Neural cell (in vitro differentiated cells): ENCODE measurements around the gene DLG4. TPM values are rescaled to one million over a fixed set of nuclear protein-coding genes. Genes with fewer than 3 reads are reported as not detected.

Experiments used
- H2AFZ ChIP-seq: fragments of 200-600, 300-800 bp; sonication (generic), shearing (Covaris generic); 2 replicates; pipeline ENCODE4 v1.6.0; 2014; ENCODE audit warnings: low read depth, mild to moderate bottlenecking, antibody characterized with exemption, low read length, moderate library complexity
- H3F3A ChIP-seq: fragments of 200-600 bp; shearing (Covaris generic); 2 replicates; pipeline ENCODE4 v1.6.1; 2016; ENCODE audit warnings: mild to moderate bottlenecking, moderate library complexity, mixed read lengths, antibody characterized with exemption, low read length; ENCODE audit not compliant: insufficient read depth, poor library complexity, severe bottlenecking
- H3K27ac ChIP-seq: fragments of 200-600, 300-800 bp; sonication (generic), shearing (Covaris generic); 2 replicates; pipeline ENCODE4 v1.5.1; 2014; ENCODE audit warnings: mild to moderate bottlenecking, low read length, moderate library complexity
- H3K27me3 ChIP-seq: fragments of 300-800, 200-600 bp; sonication (generic), shearing (Covaris generic); 2 replicates; pipeline ENCODE4 v1.6.0; 2014; ENCODE audit warnings: mild to moderate bottlenecking, low read depth, low read length, moderate library complexity; ENCODE audit not compliant: insufficient read depth
- H3K36me3 ChIP-seq: fragments of 300-800, 200-600 bp; sonication (generic), shearing (Covaris generic); 2 replicates; pipeline ENCODE4 v1.5.1; 2014; ENCODE audit warnings: mild to moderate bottlenecking, antibody characterized with exemption, low read length, moderate library complexity; ENCODE audit not compliant: insufficient read depth
- H3K4me2 ChIP-seq: fragments of 300-800, 200-600 bp; sonication (generic), shearing (Covaris generic); 2 replicates; pipeline ENCODE4 v1.6.0; 2014; ENCODE audit warnings: mild to moderate bottlenecking, low read length
- H3K4me3 ChIP-seq: fragments of 300-800, 200-600 bp; sonication (generic), shearing (Covaris generic); 2 replicates; pipeline ENCODE4 v1.5.1; 2014; ENCODE audit warnings: mild to moderate bottlenecking, low read length, moderate library complexity
- H3K79me2 ChIP-seq: fragments of 200-600 bp; shearing (Covaris generic); replicated peaks from 2 replicates; pipeline ENCODE4 v1.6.0; 2014; ENCODE audit warnings: mild to moderate bottlenecking, low read length, moderate library complexity; ENCODE audit not compliant: insufficient read depth
- H3K9ac ChIP-seq: fragments of 300-800, 200-600 bp; sonication (generic), shearing (Covaris generic); 2 replicates; pipeline ENCODE4 v1.6.1; 2016; ENCODE audit warnings: mild to moderate bottlenecking, low read length, mixed read lengths
- H3K9me2 ChIP-seq: fragments of 200-600 bp; shearing (Covaris generic); 2 replicates; pipeline ENCODE4 v1.6.1; 2016; ENCODE audit warnings: mild to moderate bottlenecking, low read length, mixed read lengths; ENCODE audit not compliant: insufficient read depth
- H3K9me3 ChIP-seq: fragments of 200-600, 300-800 bp; sonication (generic), shearing (Covaris generic); 2 replicates; pipeline ENCODE4 v1.6.1; 2016; ENCODE audit warnings: mild to moderate bottlenecking, mixed run types, low read length, moderate library complexity, mixed read lengths
- H4K20me1 ChIP-seq: fragments of 200-600 bp; shearing (Covaris generic); 2 replicates; pipeline ENCODE4 v1.6.1; 2016; ENCODE audit warnings: mild to moderate bottlenecking, mixed run types; ENCODE audit not compliant: insufficient read depth
- EP300 ChIP-seq: fragments of 450-650 bp; conservative IDR thresholded peaks from 2 replicates; pipeline ENCODE4 v1.6.1; 2014; ENCODE audit warnings: antibody characterized with exemption, mild to moderate bottlenecking, moderate library complexity; ENCODE audit not compliant: poor library complexity, severe bottlenecking
- EZH2 ChIP-seq: fragments of 200-600, 300-800 bp; shearing (Covaris generic), sonication (generic); IDR thresholded peaks from 2 replicates; pipeline ENCODE4 v1.6.1; 2014; ENCODE audit warnings: antibody characterized with exemption, low read length, borderline replicate concordance, mild to moderate bottlenecking; ENCODE audit not compliant: insufficient read depth, poor library complexity, severe bottlenecking
- MXI1 ChIP-seq: fragments of 450-650 bp; conservative IDR thresholded peaks from 2 replicates; pipeline ENCODE4 v1.6.1; 2014; ENCODE audit warnings: antibody characterized with exemption, mild to moderate bottlenecking; ENCODE audit not compliant: poor library complexity, severe bottlenecking
- POLR2AphosphoS5 ChIP-seq: IDR thresholded peaks from 2 replicates; pipeline ENCODE4 v1.6.1; 2012
- RAD21 ChIP-seq: fragments of 450-650 bp; conservative IDR thresholded peaks from 2 replicates; pipeline ENCODE4 v1.6.1; 2014; ENCODE audit warnings: antibody characterized with exemption, mild to moderate bottlenecking, moderate library complexity
- SMC3 ChIP-seq: fragments of 450-650 bp; conservative IDR thresholded peaks from 2 replicates; pipeline ENCODE4 v1.6.1; 2014; ENCODE audit warnings: antibody characterized with exemption, mild to moderate bottlenecking, moderate library complexity; ENCODE audit not compliant: poor library complexity
- TAF1 ChIP-seq: IDR thresholded peaks from 2 replicates; pipeline ENCODE4 v1.6.1; 2012; ENCODE audit warnings: low read depth
- polyA plus RNA-seq: library from polyadenylated mRNA; depleted of rRNA; stranded (reverse); fragments of >200 nt; gene quantifications from 2 replicates; pipeline ENCODE4 v1.2.3, GENCODE V29; 2014
- TF ChIP-seq, protein P1 (sequence below): fragments of 450-650 bp; IDR thresholded peaks from 2 replicates; pipeline ENCODE4 v1.5.1; 2014; ENCODE audit warnings: antibody characterized with exemption, mild to moderate bottlenecking, moderate library complexity; ENCODE audit not compliant: poor library complexity, severe bottlenecking
- TF ChIP-seq, protein P2 (sequence below): IDR thresholded peaks from 2 replicates; pipeline ENCODE4 v1.6.1; 2012; ENCODE audit warnings: borderline replicate concordance

DLG4 gene
- polyA plus RNA-seq, 1 donor from 2014 or later: 126 TPM

DNA sequence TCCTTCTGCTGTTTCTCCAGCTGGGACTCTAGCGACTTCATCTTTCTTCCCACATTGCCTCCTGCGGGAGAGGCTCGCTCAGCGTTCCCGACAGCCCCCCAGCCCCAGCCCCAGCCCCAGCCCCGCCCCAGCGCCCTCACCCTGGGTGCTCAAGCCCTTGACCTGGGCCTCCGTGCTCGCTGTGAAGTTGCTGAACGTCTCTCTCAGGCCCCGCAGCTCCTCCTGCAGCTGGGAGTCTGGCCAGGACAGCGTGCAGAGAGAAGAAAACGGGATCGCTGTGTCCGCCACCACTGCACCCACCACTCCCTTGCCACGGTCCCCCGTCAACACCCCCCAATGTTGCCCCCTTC, 42.8 kb downstream of the DLG4 start:
- Histone ChIP-seq H3K9ac (peak overlapping the region; percentile 95), H3K79me2 (peaks cover 5% of the 10 kb centered on the region), H3K9me3 (no peaks in the 10 kb centered on the region), H4K20me1 (no peaks in the 10 kb centered on the region), H3K27me3 (no peaks in the 10 kb centered on the region), H3K9me2 (no peaks in the 10 kb centered on the region), H3K27ac (peak overlapping the region; percentile 93), H2AFZ (peak overlapping the region; percentile 73), H3K4me2 (peak overlapping the region; percentile 91), H3K36me3 (no peaks in the 10 kb centered on the region), H3F3A (no peaks in the 10 kb centered on the region), H3K4me3 (peak overlapping the region; percentile 82)
- TF ChIP-seq POLR2AphosphoS5 (peak; percentile 42), TAF1 (no peak)

- Histone ChIP-seq H3F3A (no peaks in the 10 kb centered on the region), H3K4me2 (peak overlapping the region; percentile 91), H4K20me1 (no peaks in the 10 kb centered on the region), H3K4me3 (peak overlapping the region; percentile 82), H3K9ac (peak overlapping the region; percentile 95), H3K36me3 (no peaks in the 10 kb centered on the region), H3K27me3 (no peaks in the 10 kb centered on the region), H3K9me3 (no peaks in the 10 kb centered on the region), H3K79me2 (peaks cover 5% of the 10 kb centered on the region), H3K27ac (peak overlapping the region; percentile 93), H2AFZ (peak overlapping the region; percentile 30), H3K9me2 (no peaks in the 10 kb centered on the region)
- TF ChIP-seq MXI1: no peak
- TF ChIP-seq, protein P1, sequence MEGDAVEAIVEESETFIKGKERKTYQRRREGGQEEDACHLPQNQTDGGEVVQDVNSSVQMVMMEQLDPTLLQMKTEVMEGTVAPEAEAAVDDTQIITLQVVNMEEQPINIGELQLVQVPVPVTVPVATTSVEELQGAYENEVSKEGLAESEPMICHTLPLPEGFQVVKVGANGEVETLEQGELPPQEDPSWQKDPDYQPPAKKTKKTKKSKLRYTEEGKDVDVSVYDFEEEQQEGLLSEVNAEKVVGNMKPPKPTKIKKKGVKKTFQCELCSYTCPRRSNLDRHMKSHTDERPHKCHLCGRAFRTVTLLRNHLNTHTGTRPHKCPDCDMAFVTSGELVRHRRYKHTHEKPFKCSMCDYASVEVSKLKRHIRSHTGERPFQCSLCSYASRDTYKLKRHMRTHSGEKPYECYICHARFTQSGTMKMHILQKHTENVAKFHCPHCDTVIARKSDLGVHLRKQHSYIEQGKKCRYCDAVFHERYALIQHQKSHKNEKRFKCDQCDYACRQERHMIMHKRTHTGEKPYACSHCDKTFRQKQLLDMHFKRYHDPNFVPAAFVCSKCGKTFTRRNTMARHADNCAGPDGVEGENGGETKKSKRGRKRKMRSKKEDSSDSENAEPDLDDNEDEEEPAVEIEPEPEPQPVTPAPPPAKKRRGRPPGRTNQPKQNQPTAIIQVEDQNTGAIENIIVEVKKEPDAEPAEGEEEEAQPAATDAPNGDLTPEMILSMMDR: no peak
- no peak for TF ChIP-seq SMC3
- TF ChIP-seq, protein P2, sequence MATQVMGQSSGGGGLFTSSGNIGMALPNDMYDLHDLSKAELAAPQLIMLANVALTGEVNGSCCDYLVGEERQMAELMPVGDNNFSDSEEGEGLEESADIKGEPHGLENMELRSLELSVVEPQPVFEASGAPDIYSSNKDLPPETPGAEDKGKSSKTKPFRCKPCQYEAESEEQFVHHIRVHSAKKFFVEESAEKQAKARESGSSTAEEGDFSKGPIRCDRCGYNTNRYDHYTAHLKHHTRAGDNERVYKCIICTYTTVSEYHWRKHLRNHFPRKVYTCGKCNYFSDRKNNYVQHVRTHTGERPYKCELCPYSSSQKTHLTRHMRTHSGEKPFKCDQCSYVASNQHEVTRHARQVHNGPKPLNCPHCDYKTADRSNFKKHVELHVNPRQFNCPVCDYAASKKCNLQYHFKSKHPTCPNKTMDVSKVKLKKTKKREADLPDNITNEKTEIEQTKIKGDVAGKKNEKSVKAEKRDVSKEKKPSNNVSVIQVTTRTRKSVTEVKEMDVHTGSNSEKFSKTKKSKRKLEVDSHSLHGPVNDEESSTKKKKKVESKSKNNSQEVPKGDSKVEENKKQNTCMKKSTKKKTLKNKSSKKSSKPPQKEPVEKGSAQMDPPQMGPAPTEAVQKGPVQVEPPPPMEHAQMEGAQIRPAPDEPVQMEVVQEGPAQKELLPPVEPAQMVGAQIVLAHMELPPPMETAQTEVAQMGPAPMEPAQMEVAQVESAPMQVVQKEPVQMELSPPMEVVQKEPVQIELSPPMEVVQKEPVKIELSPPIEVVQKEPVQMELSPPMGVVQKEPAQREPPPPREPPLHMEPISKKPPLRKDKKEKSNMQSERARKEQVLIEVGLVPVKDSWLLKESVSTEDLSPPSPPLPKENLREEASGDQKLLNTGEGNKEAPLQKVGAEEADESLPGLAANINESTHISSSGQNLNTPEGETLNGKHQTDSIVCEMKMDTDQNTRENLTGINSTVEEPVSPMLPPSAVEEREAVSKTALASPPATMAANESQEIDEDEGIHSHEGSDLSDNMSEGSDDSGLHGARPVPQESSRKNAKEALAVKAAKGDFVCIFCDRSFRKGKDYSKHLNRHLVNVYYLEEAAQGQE: no peak
- TF ChIP-seq EZH2: no peak
- no peak for TF ChIP-seq EP300
- TF ChIP-seq TAF1: no peak
- TF ChIP-seq POLR2AphosphoS5: no peak
- no peak for TF ChIP-seq RAD21
Observed at GRCh38 chr17:7176107-7176840, 43.4 kb downstream of the DLG4 start.
